Natural killer cell (primary cell): ENCODE measurements around the gene GEMIN4. TPM values are rescaled to one million over a fixed set of nuclear protein-coding genes. Genes with fewer than 3 reads are reported as not detected.

Experiments used
- ATAC-seq, 3 donors: fragments of 150-1000 bp in 2 of 3; fragments of 200-7000 bp in 1 of 3; cut with Tn5 transposase; 1 replicate in 1 of 3; 2 replicates in 2 of 3; pipeline ENCODE4 v1.10.0; 2021; ENCODE audit warnings: mild to moderate bottlenecking in 2 of 3, moderate library complexity in 2 of 3
- DNase-seq, 2 donors: peaks; one replicate each; pipeline versions ENCODE4 v3.0.0 to v3.0.0-alpha.2; 2013 to 2021; ENCODE audit warnings: mixed read lengths in 1 of 2
- H3K27ac ChIP-seq: one replicate; pipeline ENCODE4 v1.5.1; 2013; ENCODE audit warnings: mild to moderate bottlenecking, low read length
- H3K27me3 ChIP-seq: one replicate; pipeline ENCODE4 v1.6.1; 2013; ENCODE audit warnings: low read length; ENCODE audit not compliant: control insufficient read depth, insufficient read depth
- H3K36me3 ChIP-seq: one replicate; pipeline ENCODE4 v1.6.1; 2013; ENCODE audit warnings: low read length; ENCODE audit not compliant: control insufficient read depth, insufficient read depth
- H3K4me1 ChIP-seq: one replicate; pipeline ENCODE4 v1.6.1; 2013; ENCODE audit warnings: low read length; ENCODE audit not compliant: control insufficient read depth, insufficient read depth
- H3K4me3 ChIP-seq: one replicate; pipeline ENCODE4 v1.5.1; 2013; ENCODE audit warnings: low read length
- H3K9me3 ChIP-seq: one replicate; pipeline ENCODE4 v1.6.1; 2013; ENCODE audit warnings: low read length; ENCODE audit not compliant: control insufficient read depth, insufficient read depth
- H3K27ac Mint-ChIP-seq, 2 donors: one replicate each; pipeline ENCODE4 v1.8.0; 2022; ENCODE audit warnings: mild to moderate bottlenecking in 2 of 2, mixed read lengths in 2 of 2, moderate library complexity in 1 of 2
- H3K27me3 Mint-ChIP-seq, 2 donors: one replicate each; pipeline ENCODE4 v1.8.0; 2022; ENCODE audit warnings: low read depth in 2 of 2, mixed read lengths in 2 of 2
- H3K36me3 Mint-ChIP-seq: one replicate; pipeline ENCODE4 v1.8.0; 2022; ENCODE audit warnings: mixed read lengths
- H3K4me1 Mint-ChIP-seq, 2 donors: one replicate each; pipeline ENCODE4 v1.8.0; 2022; ENCODE audit warnings: mixed read lengths in 2 of 2
- H3K4me3 Mint-ChIP-seq: one replicate; pipeline ENCODE4 v1.8.0; 2022; ENCODE audit warnings: mild to moderate bottlenecking, moderate library complexity, mixed read lengths
- H3K9me3 Mint-ChIP-seq, 2 donors: one replicate each; pipeline ENCODE4 v1.8.0; 2022; ENCODE audit warnings: mixed read lengths in 2 of 2
- WGBS: methylation state at CpG from one replicate; pipeline ENCODE4 v1.1.7; 2013; ENCODE audit warnings: missing lambda C conversion rate; ENCODE audit not compliant: insufficient coverage; 5-methylcytosine and 5-hydroxymethylcytosine counted together
- intact Hi-C: fragments of 100-400 bp; cut with micrococcal nuclease; formaldehyde crosslinking; loops from one replicate; pipeline ENCODE4 v1.14.2; 2022
- total RNA-seq, 4 donors: library from RNA; stranded (reverse); fragments of 120-200 nt in 1 of 4; gene quantifications; one replicate each; pipeline versions ENCODE4 v1.2.3 to v1.2.4, GENCODE V29; 2013 to 2022
- TF ChIP-seq, protein P1 (sequence below): fragments of 200-600 bp; IDR thresholded peaks from one replicate; pipeline ENCODE4 v1.8.0; 2022; ENCODE audit warnings: antibody characterized with exemption

The GEMIN4 gene
- total RNA-seq, 3 donors from 2014 or later (not counting 1 experiment from before 2014, with no cell fraction given), result 13.7 to 17.1 (median 13.7) TPM

DNA sequence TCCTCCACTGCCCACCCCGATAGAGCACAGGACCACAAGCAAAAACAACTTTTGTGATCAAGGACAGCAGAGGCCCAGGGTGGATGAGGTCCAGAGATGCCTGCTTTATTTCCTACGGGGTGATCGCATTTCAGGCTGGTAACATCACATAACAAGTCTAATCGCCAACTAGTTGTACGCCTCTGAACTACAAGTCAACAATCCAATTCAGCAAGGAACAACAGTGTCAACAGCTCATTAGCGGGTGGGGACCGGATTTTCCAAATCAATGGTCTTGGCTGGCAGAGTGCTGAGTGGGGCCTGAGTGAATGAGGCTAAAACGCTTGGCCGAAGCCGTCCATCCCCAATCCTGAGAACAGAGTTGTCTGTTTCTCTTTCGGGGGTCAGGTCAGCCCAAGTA, 47.2 kb upstream of the GEMIN4 start:
- intact Hi-C loops, result no loop called here
- Histone ChIP-seq H3K4me1 (peaks cover 6% of the 10 kb centered on the region), H3K9me3 (no peaks in the 10 kb centered on the region), H3K4me3 (no peak overlapping the region), H3K36me3 (no peaks in the 10 kb centered on the region), H3K27ac (no peak overlapping the region), H3K27me3 (no peaks in the 10 kb centered on the region)
- Mint-ChIP-seq H3K27ac (no peak overlapping the region), H3K9me3 (no peaks in the 10 kb centered on the region), H3K27me3 (no peaks in the 10 kb centered on the region), H3K4me1 (peaks cover 5 to 6% of the 10 kb centered on the region in 2 donors), H3K4me3 (no peak overlapping the region), H3K36me3 (no peaks in the 10 kb centered on the region)
- ATAC-seq (no peak), DNase-seq (no peak)
- TF ChIP-seq, protein P1, sequence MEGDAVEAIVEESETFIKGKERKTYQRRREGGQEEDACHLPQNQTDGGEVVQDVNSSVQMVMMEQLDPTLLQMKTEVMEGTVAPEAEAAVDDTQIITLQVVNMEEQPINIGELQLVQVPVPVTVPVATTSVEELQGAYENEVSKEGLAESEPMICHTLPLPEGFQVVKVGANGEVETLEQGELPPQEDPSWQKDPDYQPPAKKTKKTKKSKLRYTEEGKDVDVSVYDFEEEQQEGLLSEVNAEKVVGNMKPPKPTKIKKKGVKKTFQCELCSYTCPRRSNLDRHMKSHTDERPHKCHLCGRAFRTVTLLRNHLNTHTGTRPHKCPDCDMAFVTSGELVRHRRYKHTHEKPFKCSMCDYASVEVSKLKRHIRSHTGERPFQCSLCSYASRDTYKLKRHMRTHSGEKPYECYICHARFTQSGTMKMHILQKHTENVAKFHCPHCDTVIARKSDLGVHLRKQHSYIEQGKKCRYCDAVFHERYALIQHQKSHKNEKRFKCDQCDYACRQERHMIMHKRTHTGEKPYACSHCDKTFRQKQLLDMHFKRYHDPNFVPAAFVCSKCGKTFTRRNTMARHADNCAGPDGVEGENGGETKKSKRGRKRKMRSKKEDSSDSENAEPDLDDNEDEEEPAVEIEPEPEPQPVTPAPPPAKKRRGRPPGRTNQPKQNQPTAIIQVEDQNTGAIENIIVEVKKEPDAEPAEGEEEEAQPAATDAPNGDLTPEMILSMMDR, result no peak
- 96% methylated on average over 11 of the region's 11 CpGs for WGBS

DNA sequence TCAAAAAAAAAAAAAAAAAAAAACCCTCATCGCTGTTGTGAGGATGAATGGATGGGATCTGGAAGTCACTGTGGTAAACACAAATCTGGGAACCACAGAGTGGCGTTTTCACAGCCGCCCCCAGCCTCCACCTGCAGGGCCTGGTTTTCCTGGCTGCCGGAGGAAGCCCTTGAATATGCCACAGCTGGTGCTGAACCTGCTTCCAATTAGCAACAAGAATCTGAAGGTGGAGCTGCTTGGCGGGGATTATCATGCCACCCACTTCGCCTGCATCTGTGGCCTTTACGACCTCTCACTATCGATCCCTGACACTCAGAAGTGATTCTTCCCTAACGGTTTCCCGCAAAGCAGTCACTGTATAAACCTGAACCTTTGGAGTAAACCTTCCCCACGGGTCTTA, 46.2 kb upstream of the GEMIN4 start:
- Mint-ChIP-seq H3K4me3 (no peak overlapping the region), H3K27me3 (no peaks in the 10 kb centered on the region), H3K9me3 (no peaks in the 10 kb centered on the region), H3K4me1 (peaks cover 5 to 6% of the 10 kb centered on the region in 2 donors), H3K27ac (no peak overlapping the region), H3K36me3 (no peaks in the 10 kb centered on the region)
- intact Hi-C loops, result no loop called here
- TF ChIP-seq, protein P1, result no peak
- DNase-seq (no peak), ATAC-seq (no peak)
- Histone ChIP-seq H3K27ac (no peak overlapping the region), H3K36me3 (no peaks in the 10 kb centered on the region), H3K4me3 (no peak overlapping the region), H3K9me3 (no peaks in the 10 kb centered on the region), H3K4me1 (peaks cover 6% of the 10 kb centered on the region), H3K27me3 (no peaks in the 10 kb centered on the region)
- WGBS, result 78% methylated on average over 10 of the region's 11 CpGs

DNA sequence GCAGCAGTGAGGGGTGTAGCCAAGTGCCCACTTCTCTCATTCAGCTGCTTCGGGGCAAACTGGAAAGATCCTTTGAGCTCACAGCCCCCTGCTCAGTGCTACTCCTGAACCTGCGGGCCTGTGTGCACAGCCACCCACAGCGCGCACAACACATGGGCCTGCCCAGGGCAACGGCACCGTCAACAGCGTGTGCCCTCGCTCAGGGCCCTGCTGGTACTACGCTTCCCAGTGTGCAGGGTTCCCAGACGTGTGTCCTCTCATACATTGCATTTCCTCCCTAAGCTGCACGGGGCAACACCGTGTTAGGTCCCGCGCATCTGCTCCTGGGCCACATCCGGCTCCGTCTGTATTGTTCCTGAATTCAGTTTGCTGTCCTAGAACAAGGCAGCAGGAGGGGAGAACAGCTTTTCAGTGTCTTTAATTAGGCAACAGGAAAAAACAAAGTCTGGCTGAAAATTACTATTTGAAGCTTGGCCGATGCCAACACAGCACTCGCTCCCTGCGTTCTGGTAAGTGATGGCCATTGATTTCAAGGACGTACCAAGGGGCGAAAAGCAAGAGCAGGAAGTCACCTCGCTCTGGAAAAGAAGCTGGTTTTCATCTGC, 45.3 kb upstream of the GEMIN4 start:
- H3K9me3 Mint-ChIP-seq, result no peaks in the 10 kb centered on the region
- no peak overlapping the region for H3K27ac Mint-ChIP-seq
- peaks cover 5% of the 10 kb centered on the region for H3K36me3 ChIP-seq
- H3K27me3 ChIP-seq, result no peaks in the 10 kb centered on the region
- peaks cover 5 to 6% of the 10 kb centered on the region in 2 donors for H3K4me1 Mint-ChIP-seq
- H3K9me3 ChIP-seq, result no peaks in the 10 kb centered on the region
- no peak for DNase-seq
- intact Hi-C loops, result no loop called here
- H3K27ac ChIP-seq, result no peak overlapping the region
- no peaks in the 10 kb centered on the region for H3K36me3 Mint-ChIP-seq
- H3K4me3 ChIP-seq, result no peak overlapping the region
- TF ChIP-seq, protein P1, result no peak
- no peak overlapping the region for H3K4me3 Mint-ChIP-seq
- no peak for ATAC-seq
- WGBS, result 90% methylated on average over 22 of the region's 22 CpGs
- H3K4me1 ChIP-seq, result peaks cover 6% of the 10 kb centered on the region
- H3K27me3 Mint-ChIP-seq, result no peaks in the 10 kb centered on the region

DNA sequence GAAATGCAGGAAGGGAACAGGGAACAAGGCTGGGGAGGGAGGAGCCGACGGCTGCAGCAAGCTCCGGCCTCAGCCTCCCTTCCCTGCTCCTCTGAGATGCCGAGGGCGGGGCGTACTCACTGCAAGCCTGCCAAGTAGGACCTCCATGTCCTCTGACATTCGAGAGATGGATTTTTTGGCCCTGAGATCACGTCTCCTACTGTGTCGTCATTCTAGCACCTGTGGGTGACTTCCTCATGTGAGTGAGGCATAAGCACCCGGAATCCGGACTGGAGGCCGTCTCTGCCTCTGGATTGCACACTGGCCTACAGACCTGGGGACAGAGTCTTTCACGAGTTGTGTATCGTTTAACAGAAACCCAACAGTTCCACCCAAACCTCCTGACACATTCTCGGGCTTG, 44.5 kb upstream of the GEMIN4 start:
- intact Hi-C loops, result no loop called here
- H3K27ac Mint-ChIP-seq, result no peak overlapping the region
- no peaks in the 10 kb centered on the region for H3K27me3 ChIP-seq
- H3K4me3 ChIP-seq, result no peak overlapping the region
- DNase-seq (no peak), ATAC-seq (no peak)
- no peaks in the 10 kb centered on the region for H3K9me3 Mint-ChIP-seq
- H3K4me1 ChIP-seq, result peaks cover 6% of the 10 kb centered on the region
- H3K4me1 Mint-ChIP-seq, result peaks cover 5 to 6% of the 10 kb centered on the region in 2 donors
- WGBS, result 90% methylated on average over 15 of the region's 15 CpGs
- no peaks in the 10 kb centered on the region for H3K36me3 Mint-ChIP-seq
- H3K27me3 Mint-ChIP-seq, result no peaks in the 10 kb centered on the region
- no peaks in the 10 kb centered on the region for H3K9me3 ChIP-seq
- TF ChIP-seq, protein P1, result no peak
- H3K4me3 Mint-ChIP-seq, result no peak overlapping the region
- peaks cover 12% of the 10 kb centered on the region for H3K36me3 ChIP-seq
- no peak overlapping the region for H3K27ac ChIP-seq
